ENCODE results near the gene PCDHGC3. TPM values are rescaled to one million over a fixed set of nuclear protein-coding genes. Genes with fewer than 3 reads are reported as not detected.

Gene PCDHGC3
- polyA plus RNA-seq, 2 of the 4 experiments (the other 2 are of a cell fraction) = 1.9 to 5.2 TPM

GRCh38 chr5:141517312-141517711 is 41.5 kb downstream of the PCDHGC3 start (continued):
- TF ChIP-seq ESRRA (IDR thresholded peaks at IDR 0.05; ENCODE audit: borderline replicate concordance, low read length) = no peak
- TF ChIP-seq RFX5 (IDR thresholded peaks at IDR 0.05) = no peak
- TF ChIP-seq RARB (CRISPR knock-in tag; IDR thresholded peaks at IDR 0.05) = no peak
- no peak for TF ChIP-seq RAD21 (conservative IDR thresholded peaks at IDR 0.05 in 1 of 2, IDR thresholded peaks at IDR 0.05 in 1 of 2)
- TF ChIP-seq HOXB5 (CRISPR knock-in tag; IDR thresholded peaks at IDR 0.05) = no peak

GRCh38 chr5:141517880-141518617 is 42.3 kb downstream of the PCDHGC3 start:
- DNase-seq (ENCODE audit: low read depth in 1 of 2, low spot score in 1 of 2) (no peak), ATAC-seq (no peak), FAIRE-seq (no peak)
- POLR2A ChIA-PET = no interaction called here
- Histone ChIP-seq H3K4me1 (peaks cover 20% of the 10 kb centered on the region), H3K9me3 (no peaks in the 10 kb centered on the region), H3K4me2 (no peak overlapping the region), H3K27ac (no peak overlapping the region), H3K4me3 (no peak overlapping the region)
- TF ChIP-seq ATOH8 (CRISPR knock-in tag; IDR thresholded peaks at IDR 0.05; ENCODE audit: low read depth) = no peak
- TF ChIP-seq EP300 (IDR thresholded peaks at IDR 0.05) = no peak
- TF ChIP-seq HOXA7 (CRISPR knock-in tag; IDR thresholded peaks at IDR 0.05) = no peak
- no peak for TF ChIP-seq FOSL2 (IDR thresholded peaks at IDR 0.05)
- no peak for TF ChIP-seq FOSL2 (CRISPR knock-in tag; IDR thresholded peaks at IDR 0.05)
- no peak for TF ChIP-seq ZC3H11A (IDR thresholded peaks at IDR 0.05)
- no peak for TF ChIP-seq USF2 (IDR thresholded peaks at IDR 0.05)
- no peak for TF ChIP-seq HOXB5 (CRISPR knock-in tag; IDR thresholded peaks at IDR 0.05)
- CTCF ChIA-PET = interaction anchor here (1.0 to 12.8 kb wide), 3 partner anchors 9 to 433 kb away, joined by 3 to 163 read pairs (median 3); no protein-coding TSS in a partner anchor
- 91% methylated on average over 11 of the region's 11 CpGs for WGBS (ENCODE audit: missing lambda C conversion rate)

- no peak overlapping the region for H3K4me3 ChIP-seq
- peaks cover 20% of the 10 kb centered on the region for H3K4me1 ChIP-seq
- no peak overlapping the region for H3K27ac ChIP-seq
- ChIA-PET CTCF (interaction anchor here (0.6 to 12.8 kb wide), 5 partner anchors 10 to 662 kb away, joined by 3 to 163 read pairs (median 3); partner anchors contain the start of gene PCDHGB5), POLR2A (no interaction called here)
- no peak for DNase-seq (ENCODE audit: low read depth in 1 of 2, low spot score in 1 of 2)
- FAIRE-seq = no peak
- no peaks in the 10 kb centered on the region for H3K9me3 ChIP-seq
- 94% methylated on average over 1 of the region's 1 CpG for WGBS (ENCODE audit: missing lambda C conversion rate)
- TF ChIP-seq E2F6 (IDR thresholded peaks at IDR 0.05; ENCODE audit: borderline replicate concordance, low read depth) (no peak), CHD2 (IDR thresholded peaks at IDR 0.05; ENCODE audit: low read length, partially characterized antibody) (no peak), FOSL2 (IDR thresholded peaks at IDR 0.05) (no peak), FOSL2 (CRISPR knock-in tag; IDR thresholded peaks at IDR 0.05) (peak; percentile 8; the same call in 1 of the 2 replicates)
- ATAC-seq = no peak
- H3K4me2 ChIP-seq = no peak overlapping the region
Measured at GRCh38 chr5:141518618-141519015, 42.9 kb downstream of the PCDHGC3 start.

- Histone ChIP-seq H3K27ac (no peak overlapping the region), H3K4me1 (peaks cover 25% of the 10 kb centered on the region), H3K4me2 (no peak overlapping the region), H3K4me3 (no peak overlapping the region), H3K9me3 (no peaks in the 10 kb centered on the region)
- DNase-seq (ENCODE audit: low read depth in 1 of 2, low spot score in 1 of 2) (no peak), FAIRE-seq (no peak), ATAC-seq (no peak)
- TF ChIP-seq NPAS2 (CRISPR knock-in tag; IDR thresholded peaks at IDR 0.05; ENCODE audit: borderline replicate concordance) (no peak), CEBPB (IDR thresholded peaks at IDR 0.05) (no peak), USF2 (IDR thresholded peaks at IDR 0.05) (no peak), EHMT2 (IDR thresholded peaks at IDR 0.05; ENCODE audit: low read depth) (no peak), RNF2 (IDR thresholded peaks at IDR 0.05; ENCODE audit: borderline replicate concordance, low read depth) (no peak), CTCF (IDR thresholded peaks at IDR 0.05) (no peak)
- ChIA-PET CTCF (interaction anchor here (0.6 to 12.8 kb wide), 7 partner anchors 11 to 425 kb away, joined by 3 to 163 read pairs (median 5); partner anchors contain the start of genes PCDHB2, PCDHGB5 and PCDHGC3), POLR2A (no interaction called here)
- 92% methylated on average over 3 of the region's 3 CpGs for WGBS (ENCODE audit: missing lambda C conversion rate)
Measured at GRCh38 chr5:141519605-141520565, 44.1 kb downstream of the PCDHGC3 start.

All from A549 (cell line).